Stimulated activated CD8-positive, alpha-beta memory T cell treated with anti-CD3 and anti-CD28 coated beads, Interleukin-15, amount 100 ng/mL, for 1 hour (primary cell): ENCODE measurements around the gene KATNB1.
"Not testable (repeated sequence)": the region's sequence is repeated elsewhere in the genome, so short reads cannot be mapped to it uniquely, and the experiment has no call there.

Experiments used
- DNase-seq: peaks from one replicate; pipeline ENCODE4 v3.0.0-alpha.2; 2020; ENCODE audit warnings: low read depth

The KATNB1 gene

DNA sequence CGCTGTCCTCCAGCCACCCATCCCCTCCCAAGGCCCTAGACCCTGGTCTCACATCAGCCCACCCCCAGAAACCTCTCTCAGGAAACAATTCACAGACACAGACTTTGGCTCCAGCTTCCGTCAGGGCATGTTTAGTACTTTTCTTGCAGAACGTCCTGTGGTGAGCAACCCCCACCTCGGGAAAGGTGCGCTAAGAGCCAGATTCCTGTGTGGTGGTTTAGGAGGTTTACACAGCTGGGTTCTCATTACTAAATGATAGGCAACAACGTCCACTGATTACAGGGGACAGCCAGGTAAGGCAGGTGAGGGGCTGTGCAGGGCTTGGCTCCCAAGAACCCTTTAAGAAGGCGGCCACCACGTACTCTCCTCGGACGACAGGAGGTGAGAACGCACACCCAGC is 37.4 kb downstream of the KATNB1 start:
- no peak for DNase-seq

DNA sequence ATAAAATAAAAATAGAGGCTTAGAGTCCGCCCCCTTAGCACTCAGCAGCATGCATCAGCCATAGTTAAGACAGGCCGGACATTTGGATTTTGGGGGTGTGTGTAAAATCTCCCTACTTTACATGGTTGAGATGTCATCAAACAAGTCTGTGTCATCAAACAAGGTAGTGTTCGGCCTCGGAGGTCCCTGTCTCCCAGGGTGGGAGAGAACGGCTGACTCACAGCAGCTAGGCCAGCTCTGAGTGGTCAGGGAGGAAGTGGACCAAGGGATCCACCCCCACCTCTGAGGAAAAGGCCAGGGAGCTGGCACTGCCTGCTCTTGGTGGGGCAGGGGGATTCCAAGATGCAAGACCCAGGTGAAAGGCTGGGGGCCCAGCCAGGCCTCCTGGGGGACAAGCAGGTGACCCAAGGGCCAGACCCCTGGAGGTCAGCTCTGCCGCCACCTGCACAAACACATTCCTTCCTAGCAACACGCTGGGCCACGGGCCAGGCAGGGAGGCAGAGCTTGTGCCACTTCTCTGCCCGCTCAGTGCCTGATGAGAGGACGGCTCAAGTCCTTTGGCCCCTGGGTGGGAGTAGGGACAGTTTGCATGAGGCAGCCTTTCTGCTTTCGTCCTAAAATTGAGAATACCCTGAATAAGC is 38.2 kb downstream of the KATNB1 start:
- DNase-seq: no peak

DNA sequence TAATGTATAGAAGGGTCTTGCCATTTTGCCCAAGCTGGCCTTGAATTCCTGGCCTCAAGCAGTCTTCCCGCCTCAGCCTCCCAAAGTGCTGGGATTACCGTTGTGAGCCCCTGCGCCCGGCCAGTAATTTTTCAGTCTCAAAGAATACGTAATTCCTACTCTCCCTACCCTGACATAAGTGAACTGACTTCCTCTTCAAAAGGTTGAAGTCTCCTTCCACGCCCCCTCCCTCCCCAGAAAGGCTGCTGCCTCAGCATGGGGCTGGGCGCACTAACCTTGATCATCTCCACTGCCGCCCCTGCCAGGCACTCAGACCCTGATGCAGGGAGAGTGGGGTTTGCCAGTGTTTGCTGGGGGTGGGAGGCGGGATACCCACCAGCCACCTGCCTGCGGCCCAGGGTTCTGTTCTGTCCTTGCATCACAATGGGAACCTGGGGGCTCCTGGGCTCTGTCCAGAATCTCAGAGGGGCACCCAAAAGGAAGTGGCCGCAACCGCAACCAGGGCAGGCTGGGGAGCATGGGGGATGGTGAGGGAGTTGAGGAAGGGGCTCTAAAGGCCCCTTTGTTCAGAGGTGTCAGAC is 39.2 kb downstream of the KATNB1 start:
- no peak for DNase-seq

DNA sequence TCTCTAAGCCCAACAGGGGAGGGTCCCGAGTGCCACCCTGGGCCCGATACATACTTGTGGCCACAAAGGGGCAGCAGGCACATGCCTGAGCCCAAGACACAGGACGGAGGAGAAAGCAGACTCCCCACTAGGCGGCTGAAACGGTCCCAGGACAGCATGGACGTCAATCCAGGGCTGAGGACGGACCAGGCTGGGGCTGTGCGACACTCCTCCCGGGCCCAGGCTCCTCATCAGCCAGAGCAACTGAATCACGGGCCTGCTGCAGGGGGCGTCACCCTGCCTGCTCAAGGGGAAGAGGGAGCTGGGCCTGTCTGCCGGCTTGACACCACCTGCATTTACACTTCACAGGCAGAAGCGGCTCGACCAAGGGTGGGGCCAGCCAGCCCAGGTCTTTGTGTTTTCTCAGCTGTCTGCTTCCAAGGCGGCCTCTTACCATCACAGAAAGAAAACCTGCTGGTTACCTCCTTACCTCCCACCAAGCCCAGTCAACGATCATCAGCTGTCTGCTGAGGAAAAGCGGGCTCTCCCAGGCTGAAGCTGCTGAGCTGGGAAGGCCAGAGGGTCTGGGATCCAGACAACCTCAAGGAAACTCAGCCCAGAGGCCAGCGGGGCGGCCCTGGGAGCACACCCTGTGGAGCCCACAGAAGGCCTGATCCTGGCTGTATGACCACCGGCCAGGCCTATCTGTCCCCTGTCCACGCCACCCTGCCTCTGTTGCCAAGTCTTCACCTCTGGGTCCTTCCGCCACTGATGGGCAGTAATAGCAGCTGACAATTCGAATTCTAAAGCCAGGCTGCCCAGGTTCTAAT is 40.3 kb downstream of the KATNB1 start:
- no peak for DNase-seq

DNA sequence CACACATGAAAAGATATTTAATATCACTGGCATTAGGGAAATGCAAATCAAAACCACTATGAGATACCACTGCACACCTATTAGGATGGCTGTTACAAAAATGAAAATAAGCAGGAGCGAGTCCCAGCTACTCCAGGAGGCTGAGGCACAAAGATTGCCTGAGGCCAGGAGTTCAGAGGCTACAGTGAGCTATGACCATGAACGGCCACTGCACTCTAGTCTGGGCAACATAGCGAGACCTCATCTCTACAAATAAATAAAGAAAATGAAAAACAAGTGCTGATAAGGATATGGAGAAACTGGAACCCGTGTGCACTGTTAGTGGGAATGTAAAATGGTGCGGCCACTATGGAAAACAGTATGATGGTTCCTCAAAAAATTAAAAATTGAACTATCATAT is 43.1 kb downstream of the KATNB1 start:
- no peak for DNase-seq

DNA sequence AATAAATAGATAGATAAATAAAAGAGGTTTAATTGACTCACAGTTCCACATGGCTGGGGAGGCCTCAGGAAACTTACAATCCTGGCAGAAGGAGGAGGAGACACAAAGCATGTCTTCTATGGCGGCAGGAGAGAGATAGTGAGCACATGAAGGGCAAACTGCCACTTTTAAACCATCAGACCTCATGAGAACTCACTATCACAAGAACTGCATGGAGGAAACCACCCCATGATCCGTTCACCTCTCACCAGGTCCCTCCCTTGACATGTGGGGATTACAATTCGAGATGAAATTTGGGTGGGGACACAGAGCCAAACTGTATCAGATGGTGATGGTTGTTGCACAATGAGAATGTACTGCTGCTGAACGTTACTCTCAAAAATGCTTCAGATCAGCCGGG is 44.3 kb downstream of the KATNB1 start:
- not testable (repeated sequence) for DNase-seq

DNA sequence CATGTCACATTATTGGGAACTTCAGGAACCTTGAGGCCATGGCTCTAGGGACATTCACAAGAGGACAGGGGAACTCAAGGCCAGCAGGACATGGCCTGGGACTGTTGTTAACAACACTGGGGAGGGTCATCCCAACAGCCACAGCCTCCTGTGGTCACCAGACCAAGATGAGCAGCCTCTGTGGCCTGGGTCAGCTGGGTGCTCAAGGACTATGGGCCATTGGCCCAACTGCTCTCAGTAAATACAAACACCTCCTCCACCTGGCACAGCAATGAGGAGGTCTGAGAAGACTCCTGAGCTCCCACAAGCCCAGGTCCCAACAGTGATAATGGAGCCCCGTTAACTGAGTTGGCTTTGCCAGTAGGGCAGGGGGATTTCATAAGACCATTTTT is 45.8 kb downstream of the KATNB1 start:
- DNase-seq: no peak

DNA sequence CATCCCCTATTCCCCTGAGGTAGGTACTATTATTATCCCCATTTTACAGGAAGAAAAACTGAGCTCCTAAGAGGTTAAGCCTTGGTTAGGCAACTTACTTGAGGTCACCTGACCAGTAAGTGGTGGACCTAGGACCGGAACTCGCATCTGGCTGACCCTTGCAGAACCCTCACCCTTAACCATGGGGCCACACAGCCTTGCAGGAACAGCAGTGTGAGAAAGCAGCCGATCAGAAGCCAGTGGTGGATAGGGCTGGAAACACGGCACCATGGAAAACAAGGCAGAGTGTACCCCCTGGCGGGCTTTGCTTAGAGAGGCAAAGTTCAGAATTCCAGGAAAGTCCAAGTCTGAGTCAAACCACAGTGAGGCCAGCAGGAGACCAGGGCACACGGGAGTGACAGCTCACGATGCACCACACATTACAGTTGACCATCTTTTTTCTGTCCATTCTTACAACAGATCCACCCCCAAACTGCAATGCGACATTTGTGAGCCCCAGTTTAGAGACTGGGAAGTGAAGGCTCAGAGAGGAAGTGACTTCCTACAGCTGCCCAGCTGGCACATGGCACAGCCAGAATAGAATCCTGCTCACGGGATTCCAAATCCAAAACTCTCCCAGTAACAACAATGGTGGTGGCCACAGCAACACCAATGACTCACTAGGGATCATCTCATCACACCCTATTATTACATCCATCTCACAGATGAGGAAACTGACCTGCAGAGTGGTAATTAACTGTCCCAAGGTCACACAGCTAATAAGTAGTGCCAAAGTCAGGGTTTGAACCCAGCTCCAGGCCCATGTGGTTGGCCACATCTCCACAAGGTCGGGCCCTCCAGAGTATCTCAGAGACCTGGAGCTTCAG is 46.4 kb downstream of the KATNB1 start:
- no peak for DNase-seq

DNA sequence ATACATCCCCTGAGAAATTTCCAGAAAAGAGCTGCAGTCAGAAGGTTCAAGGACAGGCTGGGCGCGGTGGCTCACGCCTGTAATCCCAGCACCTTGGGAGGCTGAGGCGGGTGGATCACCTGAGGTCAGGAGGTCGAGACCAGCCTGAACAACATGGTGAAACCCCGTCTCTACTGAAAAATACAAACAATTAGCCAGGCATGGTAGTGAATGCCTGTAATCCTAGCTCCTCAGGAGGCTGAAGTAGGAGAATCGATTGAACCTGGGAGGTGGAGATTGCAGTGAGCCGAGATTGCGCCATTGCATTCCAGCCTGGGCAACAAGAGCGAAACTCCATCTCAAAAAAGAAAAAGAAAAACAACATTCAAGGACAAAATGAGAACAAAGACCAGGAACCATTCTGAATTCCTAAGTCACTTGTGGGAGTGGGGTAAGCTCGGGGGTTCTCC is 47.1 kb downstream of the KATNB1 start:
- DNase-seq: not testable (repeated sequence)

DNA sequence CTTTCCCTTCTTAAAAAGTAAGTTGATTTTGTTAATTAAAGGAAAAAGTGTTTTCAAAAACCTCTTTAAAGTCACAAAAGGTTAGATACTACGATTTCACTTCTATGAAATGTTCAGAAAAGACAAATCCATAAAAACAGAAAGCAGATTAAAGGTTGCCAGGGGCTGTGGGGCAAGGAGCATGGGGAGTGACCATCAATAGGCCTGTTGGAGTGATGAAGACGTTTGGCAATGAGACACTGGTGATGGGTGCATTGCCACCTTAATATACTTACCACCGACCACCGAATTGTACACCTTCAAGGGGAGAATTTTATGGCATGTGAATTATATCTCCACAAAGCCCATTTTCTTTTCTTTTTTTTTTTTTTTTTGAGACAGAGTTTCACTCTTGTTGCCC is 47.5 kb downstream of the KATNB1 start:
- no peak for DNase-seq

DNA sequence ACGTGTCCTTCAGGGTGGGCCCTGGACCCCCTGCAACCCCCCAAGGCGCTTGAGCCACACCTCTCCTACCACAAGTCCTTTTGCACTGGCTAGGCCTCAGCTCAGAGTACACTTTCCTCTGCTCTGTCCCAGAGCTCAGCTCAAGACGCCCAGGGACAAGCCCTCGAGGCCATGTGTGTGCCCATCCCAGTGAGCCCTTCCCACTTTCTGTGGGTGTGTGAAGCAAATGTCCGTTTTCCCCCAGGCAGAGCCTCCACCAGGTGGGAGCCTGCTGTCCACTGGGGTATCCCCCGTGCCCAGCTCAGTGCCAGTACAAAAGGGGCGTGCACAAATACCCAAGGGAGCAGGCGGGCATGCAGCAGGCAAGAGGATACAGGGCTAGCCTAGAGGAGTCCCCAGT is 48.3 kb downstream of the KATNB1 start:
- DNase-seq: no peak

DNA sequence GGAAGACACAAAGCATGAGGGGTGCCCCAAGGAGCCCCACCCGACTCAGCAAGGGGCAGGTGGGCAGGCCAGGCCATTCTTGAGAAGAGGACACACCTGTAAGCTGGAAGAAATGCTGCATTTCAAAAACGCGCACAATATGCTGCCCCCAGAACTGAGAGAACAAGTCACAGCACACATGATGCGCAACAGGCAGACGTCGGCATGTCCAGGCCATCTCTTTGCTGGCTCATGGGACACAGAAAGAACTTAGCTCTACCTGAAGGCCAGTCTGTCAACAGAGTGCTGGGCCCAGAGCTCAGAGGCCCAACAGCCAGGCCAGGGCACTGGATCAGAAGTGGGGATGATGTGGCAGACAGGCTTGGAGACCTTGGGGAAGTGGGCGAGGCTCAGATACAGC is 48.8 kb downstream of the KATNB1 start:
- DNase-seq: no peak

DNA sequence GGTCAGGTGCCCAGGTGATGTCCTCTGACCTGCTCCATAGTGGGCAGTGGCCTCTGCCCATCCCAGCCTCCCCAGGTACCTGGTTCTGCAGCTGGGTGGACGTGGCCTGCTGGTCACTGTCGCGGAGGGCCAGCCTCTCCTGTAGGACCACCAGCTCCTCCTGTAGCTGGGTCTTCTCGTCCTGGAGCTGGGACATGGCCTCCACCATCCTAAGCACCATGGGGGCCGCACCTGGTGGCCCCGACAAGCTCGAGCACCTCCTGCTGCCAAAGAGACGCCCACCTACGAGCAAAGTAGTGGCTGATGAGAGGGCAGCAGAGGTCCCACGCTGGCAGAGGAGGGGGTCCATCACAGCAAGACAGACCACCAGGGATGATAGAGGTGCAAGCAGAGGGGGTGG is 49.8 kb downstream of the KATNB1 start:
- no peak for DNase-seq

DNA sequence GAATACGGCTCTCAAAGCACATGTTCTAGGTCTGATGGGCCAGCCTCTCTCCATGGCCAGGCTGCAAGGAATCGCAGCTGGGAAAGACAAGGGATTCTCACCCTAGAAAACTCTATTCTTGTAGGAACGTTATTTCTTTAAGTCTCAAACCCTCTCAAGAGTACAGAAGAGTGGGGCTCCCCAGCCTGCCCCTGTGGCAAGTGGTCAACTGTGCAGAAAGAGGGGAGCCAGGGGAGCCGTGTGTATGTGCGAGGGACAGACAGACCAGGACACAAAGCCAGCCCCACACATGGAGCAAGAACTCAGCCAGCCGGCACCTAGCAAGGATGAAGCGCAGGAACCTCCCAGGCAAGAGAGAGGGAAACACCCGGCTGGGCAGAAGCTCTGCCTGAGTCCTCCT is 50.4 kb downstream of the KATNB1 start:
- DNase-seq: no peak

DNA sequence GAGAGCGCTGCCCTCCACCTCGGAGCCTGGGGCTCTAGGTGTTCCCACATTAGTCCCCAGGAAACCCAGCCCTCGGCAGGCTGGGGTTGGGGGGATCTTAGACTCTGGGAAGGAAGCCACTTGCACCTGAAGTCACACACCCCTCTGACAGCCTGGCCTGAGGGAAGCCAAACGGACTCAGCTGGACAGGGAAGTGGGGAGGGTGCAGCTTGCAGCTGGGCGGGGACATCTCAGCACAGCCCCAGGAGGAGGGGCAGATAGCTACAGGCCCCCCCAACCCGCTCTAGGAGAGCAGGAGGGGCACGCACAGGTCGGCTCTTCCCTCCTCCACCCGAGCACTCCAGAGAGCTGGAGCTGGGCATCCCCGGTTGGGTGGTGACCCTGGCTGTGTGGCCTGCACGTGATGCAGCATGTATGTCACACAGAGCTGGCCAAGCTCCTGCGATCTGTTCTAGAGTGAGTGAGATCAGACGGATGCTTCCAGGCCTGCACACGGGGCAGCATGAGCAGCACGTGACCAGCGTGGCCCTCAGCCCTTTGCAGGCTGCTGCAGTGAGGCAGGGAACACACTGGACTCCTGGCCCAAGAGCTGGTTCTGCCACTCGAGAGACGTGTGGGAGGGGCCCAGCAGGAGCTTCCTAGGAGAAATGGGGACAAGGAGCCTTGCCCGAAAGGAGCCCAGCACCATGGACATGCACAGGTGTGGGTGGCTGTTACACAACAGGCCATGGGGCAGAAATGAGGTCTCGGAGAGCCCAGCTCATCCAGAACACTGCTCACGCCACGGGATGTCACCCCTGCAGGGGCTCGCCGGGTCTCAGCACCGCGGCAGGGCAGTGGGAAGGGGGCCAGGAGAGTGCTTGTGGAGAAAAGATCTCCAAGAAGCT is 51.3 kb downstream of the KATNB1 start:
- DNase-seq: no peak

DNA sequence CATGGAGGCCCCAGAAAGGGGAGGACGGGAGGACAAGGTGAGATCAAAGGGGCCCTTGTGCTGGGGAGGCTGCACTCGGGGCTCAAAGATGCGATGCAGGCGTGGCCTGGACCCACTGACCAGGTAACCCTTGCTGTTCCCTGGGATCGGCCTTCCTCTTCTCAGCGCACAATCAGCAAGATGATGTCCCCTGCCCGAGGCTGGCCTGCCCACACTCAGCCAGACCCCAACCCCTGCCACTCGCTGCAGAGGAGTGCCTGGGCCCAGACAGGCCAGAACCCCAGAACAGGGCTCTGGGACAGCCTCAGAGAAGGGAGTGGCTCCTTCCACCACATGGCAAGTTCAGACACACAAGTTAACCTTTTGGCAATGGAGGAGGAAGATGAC is 51.9 kb downstream of the KATNB1 start:
- DNase-seq: no peak

DNA sequence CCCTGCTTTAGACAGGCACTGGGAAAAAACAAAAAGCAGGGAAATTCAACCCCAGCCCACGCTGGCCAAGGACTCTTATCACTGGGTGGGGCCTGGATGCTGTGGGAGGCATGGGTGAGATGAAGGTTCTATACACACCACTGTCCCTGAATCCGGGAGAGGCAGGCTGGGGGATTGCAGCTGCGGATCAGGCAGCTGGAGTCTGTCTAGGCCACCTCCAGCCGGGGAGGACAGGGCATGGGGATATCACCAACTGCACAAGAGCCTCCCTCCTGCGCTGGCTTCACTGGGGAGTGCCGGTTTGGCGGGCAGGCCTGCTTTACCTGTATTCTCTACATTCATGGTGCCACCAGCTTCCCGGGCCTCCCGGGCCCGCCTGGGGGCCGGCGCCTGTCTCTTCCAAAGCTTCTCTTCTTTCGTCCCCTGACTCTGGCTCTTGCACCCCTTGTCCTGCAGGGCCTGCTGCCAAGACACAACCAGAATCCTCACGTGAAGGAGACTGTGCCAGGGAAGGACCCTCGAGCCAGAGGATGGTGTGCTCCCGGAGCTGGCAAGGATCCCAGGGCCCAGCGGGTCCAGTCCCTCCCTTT is 52.8 kb downstream of the KATNB1 start:
- DNase-seq: no peak

DNA sequence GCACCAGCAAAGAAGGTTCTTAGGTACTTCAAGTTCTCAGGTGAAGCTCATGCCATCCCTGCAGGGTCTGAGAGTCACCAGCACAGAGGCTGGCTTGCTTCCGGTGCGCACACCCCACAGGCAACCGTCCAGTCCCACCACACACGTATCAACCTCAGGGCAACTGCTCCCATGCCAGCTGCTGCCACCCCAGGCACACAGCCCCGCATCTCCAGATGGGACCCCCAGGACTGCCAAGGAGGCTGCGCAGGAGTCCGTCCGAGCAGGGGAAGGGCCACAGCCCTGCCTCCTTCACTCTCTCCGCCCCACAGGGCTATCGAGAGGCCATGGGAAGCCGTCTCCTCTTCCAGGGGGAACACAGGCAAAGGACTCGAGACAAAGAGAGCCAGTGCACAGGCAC is 53.4 kb downstream of the KATNB1 start:
- no peak for DNase-seq

DNA sequence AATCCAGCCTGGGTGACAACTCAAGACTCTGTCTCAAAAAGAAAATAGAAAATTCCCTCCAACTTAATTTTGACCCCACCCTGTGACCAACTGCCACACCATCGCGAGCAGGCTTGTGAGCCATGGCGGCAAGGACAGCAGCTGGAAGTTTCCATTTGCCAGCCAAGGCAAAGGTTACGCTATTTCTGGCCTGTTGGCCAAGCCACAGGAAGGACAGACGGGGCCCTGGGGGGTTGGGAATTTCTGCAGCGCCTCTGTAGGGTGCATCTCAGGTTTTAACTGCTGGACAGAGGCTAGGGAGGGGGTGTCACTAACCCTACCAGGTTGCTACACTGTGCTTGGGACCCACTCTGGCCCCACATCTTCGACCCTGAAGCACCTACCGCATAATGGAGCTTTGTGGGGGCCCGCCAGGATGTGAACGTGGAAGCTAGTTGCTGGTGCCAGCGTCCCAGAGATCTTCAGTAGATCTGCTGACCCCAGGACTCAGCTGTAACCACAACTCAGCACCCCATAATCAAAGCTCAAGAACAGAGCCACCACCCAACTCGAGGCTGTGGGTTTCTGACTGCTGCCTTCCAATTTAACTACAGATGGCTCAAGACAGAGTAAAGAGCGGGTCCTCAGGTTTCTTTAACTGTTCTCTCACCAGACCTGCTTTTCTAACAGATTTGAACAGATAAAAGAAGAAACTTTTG is 55.8 kb downstream of the KATNB1 start:
- no peak for DNase-seq

DNA sequence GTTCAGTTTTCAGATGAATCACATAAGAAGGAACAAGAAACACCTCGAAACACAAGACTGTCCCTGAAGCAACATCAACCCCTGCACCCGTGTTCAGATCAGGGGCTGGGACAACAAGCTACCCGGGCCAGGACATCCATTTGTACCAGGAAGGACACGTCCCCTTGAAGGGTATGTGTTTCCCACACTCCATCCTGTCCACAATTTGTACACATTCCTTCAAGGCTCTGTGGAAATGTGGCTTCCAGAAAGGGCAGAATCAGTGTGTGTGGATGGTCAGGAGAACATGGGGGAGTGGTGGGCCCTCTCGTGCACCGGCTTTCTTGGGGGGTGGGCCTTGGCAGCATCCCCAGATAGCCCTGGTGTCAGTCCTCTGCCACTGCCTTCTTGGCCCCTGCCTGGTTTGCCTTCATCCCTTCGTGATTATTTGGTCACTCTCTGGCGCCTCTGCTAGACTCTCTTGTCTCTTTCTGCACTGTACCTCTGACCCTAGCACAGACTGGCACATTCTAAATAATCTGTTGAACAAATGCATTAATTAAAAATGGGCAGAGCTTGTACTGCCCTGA is 56.4 kb downstream of the KATNB1 start:
- no peak for DNase-seq
